Panc1 (cell line): Measurements from ENCODE around the gene FLT1. TPM values are rescaled to one million over a fixed set of nuclear protein-coding genes. Genes with fewer than 3 reads are reported as not detected.

ENCODE experiments used
- ATAC-seq: fragments of 200-7000 bp; cut with Tn5 transposase; 2 replicates; pipeline ENCODE4 v1.9.1; 2020; ENCODE audit warnings: mild to moderate bottlenecking, moderate library complexity
- BruUV-seq: library from RNA; stranded (reverse); fragments of 400-500 nt; replicated peaks from 2 replicates; lab custom pipeline; 2021; lab: Mats Ljungman, UMichigan
- CTCF ChIA-PET: fragments of 300-600 bp; sonication (Branson Sonifier 250); formaldehyde crosslinking; loops from one replicate; lab custom pipeline; 2022; ENCODE audit warnings: antibody characterized with exemption; lab: Charles Lee
- POLR2A ChIA-PET: fragments of 300-600 bp; sonication (Branson Sonifier 250); formaldehyde crosslinking; loops from one replicate; lab custom pipeline; 2022; ENCODE audit warnings: antibody characterized with exemption; lab: Charles Lee
- DNase-seq: peaks from one replicate; pipeline ENCODE4 v3.0.0-alpha.2; 2010; ENCODE audit warnings: low read depth, low spot score
- H3K27ac ChIP-seq: 2 replicates; pipeline ENCODE4 v1.5.1; 2011; ENCODE audit warnings: mild to moderate bottlenecking, low read length, inconsistent platforms
- H3K27me3 ChIP-seq: fragments of 200-500 bp; sonication (Bioruptor generic); 2 replicates; pipeline ENCODE4 v1.6.0; 2014; ENCODE audit warnings: low read length, inconsistent platforms; ENCODE audit not compliant: control insufficient read depth, insufficient read depth
- H3K36me3 ChIP-seq: fragments of 200-500 bp; sonication (Bioruptor generic); 2 replicates; pipeline ENCODE4 v1.5.1; 2014; ENCODE audit warnings: inconsistent platforms, mild to moderate bottlenecking, low read length, moderate library complexity; ENCODE audit not compliant: control insufficient read depth, insufficient read depth
- H3K4me1 ChIP-seq: 2 replicates; pipeline ENCODE4 v1.5.1; 2011; ENCODE audit warnings: inconsistent platforms, mild to moderate bottlenecking, low read length, moderate library complexity; ENCODE audit not compliant: control insufficient read depth, insufficient read depth
- H3K4me3 ChIP-seq, 2 experiments: 2 replicates each; pipeline ENCODE4 v1.5.1; 2011 to 2012; ENCODE audit warnings: low read depth in 2 of 2, low read length in 2 of 2, mild to moderate bottlenecking in 2 of 2, inconsistent platforms in 1 of 2, moderate library complexity in 1 of 2
- H3K9me3 ChIP-seq: fragments of 200-500 bp; sonication (Bioruptor generic); 2 replicates; pipeline ENCODE4 v1.5.1; 2014; ENCODE audit warnings: low read depth, mild to moderate bottlenecking, inconsistent platforms, low read length, moderate library complexity; ENCODE audit not compliant: control insufficient read depth, insufficient read depth
- POLR2AphosphoS5 ChIP-seq: IDR thresholded peaks from 2 replicates; pipeline ENCODE4 v1.6.1; 2012; ENCODE audit warnings: mild to moderate bottlenecking, low read depth, low read length, moderate library complexity
- SIN3A ChIP-seq: IDR thresholded peaks from 2 replicates; pipeline ENCODE4 v1.6.1; 2012; ENCODE audit warnings: low read depth, mild to moderate bottlenecking, low read length, moderate library complexity, borderline replicate concordance; ENCODE audit not compliant: insufficient read depth
- TCF7L2 ChIP-seq: IDR thresholded peaks from 2 replicates; pipeline ENCODE4 v1.6.1; 2011; ENCODE audit warnings: mild to moderate bottlenecking, low read depth, low read length, inconsistent platforms
- in situ Hi-C: cut with HindIII; loops from 2 replicates; pipeline ENCODE4 v1.10.0; 2016; ENCODE audit warnings: low sequenced_read_pairs, low pct_unique_long_range_greater_than_20kb
- intact Hi-C: fragments of 100-400 bp; cut with micrococcal nuclease; formaldehyde crosslinking; loops from one replicate; pipeline ENCODE4 v1.10.0; 2022; ENCODE audit not compliant: unreplicated experiment
- total RNA-seq: library from RNA; stranded (reverse); gene quantifications from one replicate; pipeline ENCODE4 v1.2.1, GENCODE V29; 2021; ENCODE audit not compliant: unreplicated experiment
- TF ChIP-seq, protein P1 (sequence below): fragments of 450-650 bp; IDR thresholded peaks from 2 replicates; pipeline ENCODE4 v1.5.1; 2017; ENCODE audit warnings: mild to moderate bottlenecking
- TF ChIP-seq, protein P2 (sequence below), 2 experiments: IDR thresholded peaks; 2 replicates each; pipeline ENCODE4 v1.6.1; 2011 to 2012; ENCODE audit warnings: low read depth in 2 of 2, control low read depth in 1 of 2, low read length in 1 of 2, mild to moderate bottlenecking in 1 of 2, moderate library complexity in 1 of 2; ENCODE audit not compliant: insufficient read depth in 1 of 2

The FLT1 gene
- total RNA-seq, 1 experiment from 2014 or later = 0.15 TPM

DNA sequence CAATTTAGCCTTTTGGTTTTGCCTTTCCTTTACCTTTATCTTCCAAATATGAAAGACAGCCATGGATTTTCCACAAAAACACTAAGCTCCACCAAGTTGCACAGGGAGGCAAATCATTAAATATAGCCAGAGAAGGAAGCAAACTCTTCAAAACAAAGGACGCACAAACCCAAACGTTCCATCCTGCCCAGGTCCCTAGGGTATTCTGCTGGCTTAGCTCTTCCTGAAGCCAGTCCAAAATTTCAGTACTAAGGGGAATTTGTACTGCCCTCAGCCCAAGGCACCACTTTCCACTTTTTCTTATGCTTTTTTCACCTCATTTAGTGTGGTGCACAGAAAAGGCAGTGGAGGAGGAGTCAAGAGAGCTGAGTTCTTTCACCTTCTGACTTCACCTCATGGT is 169.9 kb downstream of the FLT1 start:
- Histone ChIP-seq H3K27me3 (no peaks in the 10 kb centered on the region), H3K36me3 (no peaks in the 10 kb centered on the region), H3K4me3 (no peak overlapping the region), H3K27ac (no peak overlapping the region), H3K4me1 (no peaks in the 10 kb centered on the region), H3K9me3 (no peaks in the 10 kb centered on the region)
- in situ Hi-C loops = no loop called here
- ChIA-PET POLR2A (no interaction called here), CTCF (no interaction called here)
- DNase-seq (no peak), ATAC-seq (no peak)
- intact Hi-C loops = loop anchor here (10.0 kb wide), 1 partner anchor 470 kb away; no protein-coding TSS in a partner anchor
- no TSS peak for BruUV-seq
- TF ChIP-seq SIN3A (no peak), TCF7L2 (no peak), POLR2AphosphoS5 (no peak)
- TF ChIP-seq, protein P1, sequence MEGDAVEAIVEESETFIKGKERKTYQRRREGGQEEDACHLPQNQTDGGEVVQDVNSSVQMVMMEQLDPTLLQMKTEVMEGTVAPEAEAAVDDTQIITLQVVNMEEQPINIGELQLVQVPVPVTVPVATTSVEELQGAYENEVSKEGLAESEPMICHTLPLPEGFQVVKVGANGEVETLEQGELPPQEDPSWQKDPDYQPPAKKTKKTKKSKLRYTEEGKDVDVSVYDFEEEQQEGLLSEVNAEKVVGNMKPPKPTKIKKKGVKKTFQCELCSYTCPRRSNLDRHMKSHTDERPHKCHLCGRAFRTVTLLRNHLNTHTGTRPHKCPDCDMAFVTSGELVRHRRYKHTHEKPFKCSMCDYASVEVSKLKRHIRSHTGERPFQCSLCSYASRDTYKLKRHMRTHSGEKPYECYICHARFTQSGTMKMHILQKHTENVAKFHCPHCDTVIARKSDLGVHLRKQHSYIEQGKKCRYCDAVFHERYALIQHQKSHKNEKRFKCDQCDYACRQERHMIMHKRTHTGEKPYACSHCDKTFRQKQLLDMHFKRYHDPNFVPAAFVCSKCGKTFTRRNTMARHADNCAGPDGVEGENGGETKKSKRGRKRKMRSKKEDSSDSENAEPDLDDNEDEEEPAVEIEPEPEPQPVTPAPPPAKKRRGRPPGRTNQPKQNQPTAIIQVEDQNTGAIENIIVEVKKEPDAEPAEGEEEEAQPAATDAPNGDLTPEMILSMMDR = no peak
- TF ChIP-seq, protein P2, sequence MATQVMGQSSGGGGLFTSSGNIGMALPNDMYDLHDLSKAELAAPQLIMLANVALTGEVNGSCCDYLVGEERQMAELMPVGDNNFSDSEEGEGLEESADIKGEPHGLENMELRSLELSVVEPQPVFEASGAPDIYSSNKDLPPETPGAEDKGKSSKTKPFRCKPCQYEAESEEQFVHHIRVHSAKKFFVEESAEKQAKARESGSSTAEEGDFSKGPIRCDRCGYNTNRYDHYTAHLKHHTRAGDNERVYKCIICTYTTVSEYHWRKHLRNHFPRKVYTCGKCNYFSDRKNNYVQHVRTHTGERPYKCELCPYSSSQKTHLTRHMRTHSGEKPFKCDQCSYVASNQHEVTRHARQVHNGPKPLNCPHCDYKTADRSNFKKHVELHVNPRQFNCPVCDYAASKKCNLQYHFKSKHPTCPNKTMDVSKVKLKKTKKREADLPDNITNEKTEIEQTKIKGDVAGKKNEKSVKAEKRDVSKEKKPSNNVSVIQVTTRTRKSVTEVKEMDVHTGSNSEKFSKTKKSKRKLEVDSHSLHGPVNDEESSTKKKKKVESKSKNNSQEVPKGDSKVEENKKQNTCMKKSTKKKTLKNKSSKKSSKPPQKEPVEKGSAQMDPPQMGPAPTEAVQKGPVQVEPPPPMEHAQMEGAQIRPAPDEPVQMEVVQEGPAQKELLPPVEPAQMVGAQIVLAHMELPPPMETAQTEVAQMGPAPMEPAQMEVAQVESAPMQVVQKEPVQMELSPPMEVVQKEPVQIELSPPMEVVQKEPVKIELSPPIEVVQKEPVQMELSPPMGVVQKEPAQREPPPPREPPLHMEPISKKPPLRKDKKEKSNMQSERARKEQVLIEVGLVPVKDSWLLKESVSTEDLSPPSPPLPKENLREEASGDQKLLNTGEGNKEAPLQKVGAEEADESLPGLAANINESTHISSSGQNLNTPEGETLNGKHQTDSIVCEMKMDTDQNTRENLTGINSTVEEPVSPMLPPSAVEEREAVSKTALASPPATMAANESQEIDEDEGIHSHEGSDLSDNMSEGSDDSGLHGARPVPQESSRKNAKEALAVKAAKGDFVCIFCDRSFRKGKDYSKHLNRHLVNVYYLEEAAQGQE (IDR thresholded peaks at IDR 0.05; ENCODE audit: insufficient read depth in 1 of 2, low read depth in 2 of 2, low read length in 1 of 2) = no peak

DNA sequence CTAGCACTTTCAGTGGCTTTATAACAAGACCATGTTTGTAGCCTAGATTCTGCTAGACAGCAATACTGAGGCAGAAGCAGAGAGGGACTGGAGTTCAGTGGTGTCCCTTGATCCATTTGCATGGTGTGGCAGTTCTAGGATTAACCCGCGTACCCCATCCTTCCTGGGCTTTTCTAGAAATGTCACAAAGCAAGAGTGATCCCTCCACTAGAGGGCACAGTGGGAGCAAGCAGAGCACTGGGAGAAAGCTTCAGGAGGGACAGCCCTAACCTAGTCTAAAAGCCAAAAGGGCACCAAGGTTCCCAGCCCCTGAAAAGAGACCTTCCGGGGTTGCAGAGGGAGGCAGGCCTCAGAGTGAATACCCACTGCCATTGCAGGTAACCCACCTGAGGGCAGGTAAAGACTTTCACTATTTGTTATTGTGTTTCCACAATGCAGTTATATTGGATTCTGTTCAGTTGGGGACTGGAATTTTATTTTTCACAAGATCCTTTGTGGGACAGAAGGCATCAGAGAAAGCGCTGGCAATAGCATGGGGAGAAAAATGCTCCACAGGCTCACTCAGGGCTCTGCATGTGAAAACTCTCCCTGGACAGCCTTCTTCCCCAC is 170.6 kb downstream of the FLT1 start:
- DNase-seq (peak; percentile 12), ATAC-seq (peak; percentile 85)
- Histone ChIP-seq H3K4me3 (no peak overlapping the region), H3K27ac (no peak overlapping the region), H3K36me3 (no peaks in the 10 kb centered on the region), H3K4me1 (no peaks in the 10 kb centered on the region), H3K27me3 (no peaks in the 10 kb centered on the region), H3K9me3 (no peaks in the 10 kb centered on the region)
- ChIA-PET CTCF (interaction anchor here (0.5 kb wide), 1 partner anchor 180 kb away, joined by 3 read pairs; no protein-coding TSS in a partner anchor), POLR2A (interaction anchor here (0.5 kb wide), 1 partner anchor 920 kb away, joined by 18 read pairs; no protein-coding TSS in a partner anchor)
- in situ Hi-C loops = no loop called here
- no TSS peak for BruUV-seq
- intact Hi-C loops = loop anchor here (5.0 to 10.0 kb wide), 2 partner anchors 313 to 471 kb away; no protein-coding TSS in a partner anchor
- TF ChIP-seq SIN3A = no peak
- TF ChIP-seq, protein P2 (IDR thresholded peaks at IDR 0.05; ENCODE audit: insufficient read depth in 1 of 2, low read depth in 2 of 2, low read length in 1 of 2) = no peak
- TF ChIP-seq, protein P1 = peak; percentile 81
